Rectal smooth muscle tissue (tissue), 1 donor: ENCODE data around the gene SIRPB2.

ENCODE experiments used
- H3K27ac ChIP-seq: one replicate; pipeline ENCODE4 v1.7.0; 2013; ENCODE audit warnings: low read depth, low read length, inconsistent platforms
- H3K27me3 ChIP-seq: one replicate; pipeline ENCODE4 v1.7.0; 2013; ENCODE audit warnings: low read length; ENCODE audit not compliant: control insufficient read depth, insufficient read depth
- H3K36me3 ChIP-seq: one replicate; pipeline ENCODE4 v1.7.0; 2013; ENCODE audit warnings: low read length; ENCODE audit not compliant: control insufficient read depth, insufficient read depth
- H3K4me1 ChIP-seq: one replicate; pipeline ENCODE4 v1.7.0; 2013; ENCODE audit warnings: low read length; ENCODE audit not compliant: control insufficient read depth, insufficient read depth
- H3K4me3 ChIP-seq: one replicate; pipeline ENCODE4 v1.7.0; 2013; ENCODE audit warnings: low read length
- H3K9ac ChIP-seq: one replicate; pipeline ENCODE4 v1.7.0; 2013; ENCODE audit warnings: low read length

SIRPB2 gene

GRCh38 chr20:1443085-1443484, 48.1 kb downstream of the SIRPB2 start:
- Histone ChIP-seq H3K36me3 (peaks cover 51% of the 10 kb centered on the region), H3K27ac (no peak overlapping the region)

GRCh38 chr20:1442304-1442703, 48.9 kb downstream of the SIRPB2 start:
- peaks cover 48% of the 10 kb centered on the region for H3K36me3 ChIP-seq
- H3K4me1 ChIP-seq, result no peaks in the 10 kb centered on the region
- no peak overlapping the region for H3K4me3 ChIP-seq
- no peak overlapping the region for H3K27ac ChIP-seq
- H3K9ac ChIP-seq, result no peak overlapping the region
- H3K27me3 ChIP-seq, result no peaks in the 10 kb centered on the region

More at GRCh38 chr20:1443085-1443484, 48.1 kb downstream of the SIRPB2 start:
- no peak overlapping the region for H3K4me3 ChIP-seq
- no peaks in the 10 kb centered on the region for H3K4me1 ChIP-seq
- H3K27me3 ChIP-seq, result no peaks in the 10 kb centered on the region
- no peak overlapping the region for H3K9ac ChIP-seq

- Histone ChIP-seq H3K4me1 (no peaks in the 10 kb centered on the region), H3K27ac (no peak overlapping the region), H3K4me3 (no peak overlapping the region), H3K9ac (no peak overlapping the region), H3K27me3 (no peaks in the 10 kb centered on the region), H3K36me3 (peaks cover 38% of the 10 kb centered on the region)
Observed at GRCh38 chr20:1441133-1441532, 50.1 kb downstream of the SIRPB2 start.

GRCh38 chr20:1440024-1440423, 51.2 kb downstream of the SIRPB2 start:
- H3K9ac ChIP-seq, result no peak overlapping the region
- peaks cover 27% of the 10 kb centered on the region for H3K36me3 ChIP-seq
- no peak overlapping the region for H3K27ac ChIP-seq

GRCh38 chr20:1438361-1438760, 52.9 kb downstream of the SIRPB2 start:
- Histone ChIP-seq H3K27me3 (no peaks in the 10 kb centered on the region), H3K27ac (no peak overlapping the region), H3K36me3 (peaks cover 11% of the 10 kb centered on the region), H3K4me3 (no peak overlapping the region), H3K4me1 (no peaks in the 10 kb centered on the region), H3K9ac (no peak overlapping the region)

More at GRCh38 chr20:1440024-1440423, 51.2 kb downstream of the SIRPB2 start:
- no peaks in the 10 kb centered on the region for H3K4me1 ChIP-seq
- H3K4me3 ChIP-seq, result no peak overlapping the region
- no peaks in the 10 kb centered on the region for H3K27me3 ChIP-seq

GRCh38 chr20:1437235-1437904, 53.9 kb downstream of the SIRPB2 start:
- peaks cover 9% of the 10 kb centered on the region for H3K36me3 ChIP-seq
- no peak overlapping the region for H3K9ac ChIP-seq
- no peak overlapping the region for H3K4me3 ChIP-seq
- no peaks in the 10 kb centered on the region for H3K27me3 ChIP-seq
- no peak overlapping the region for H3K27ac ChIP-seq
- H3K4me1 ChIP-seq, result no peaks in the 10 kb centered on the region

GRCh38 chr20:1436263-1436662, 55.0 kb downstream of the SIRPB2 start:
- no peaks in the 10 kb centered on the region for H3K27me3 ChIP-seq
- H3K4me1 ChIP-seq, result no peaks in the 10 kb centered on the region
- H3K9ac ChIP-seq, result no peak overlapping the region
- no peak overlapping the region for H3K27ac ChIP-seq
- H3K36me3 ChIP-seq, result no peaks in the 10 kb centered on the region
- no peak overlapping the region for H3K4me3 ChIP-seq

GRCh38 chr20:1435337-1435699, 55.9 kb downstream of the SIRPB2 start:
- H3K4me3 ChIP-seq, result no peak overlapping the region
- H3K36me3 ChIP-seq, result no peaks in the 10 kb centered on the region
- no peak overlapping the region for H3K27ac ChIP-seq
- H3K4me1 ChIP-seq, result no peaks in the 10 kb centered on the region
- no peaks in the 10 kb centered on the region for H3K27me3 ChIP-seq
- no peak overlapping the region for H3K9ac ChIP-seq

GRCh38 chr20:1434571-1435336, 56.5 kb downstream of the SIRPB2 start:
- Histone ChIP-seq H3K27me3 (no peaks in the 10 kb centered on the region), H3K9ac (no peak overlapping the region), H3K36me3 (no peaks in the 10 kb centered on the region), H3K4me1 (no peaks in the 10 kb centered on the region), H3K4me3 (no peak overlapping the region), H3K27ac (no peak overlapping the region)

- no peak overlapping the region for H3K9ac ChIP-seq
- no peaks in the 10 kb centered on the region for H3K36me3 ChIP-seq
- no peak overlapping the region for H3K4me3 ChIP-seq
- no peaks in the 10 kb centered on the region for H3K4me1 ChIP-seq
- no peak overlapping the region for H3K27ac ChIP-seq
- no peaks in the 10 kb centered on the region for H3K27me3 ChIP-seq
Observed at GRCh38 chr20:1431158-1431557, 60.1 kb downstream of the SIRPB2 start.

GRCh38 chr20:1430004-1430451, 61.2 kb downstream of the SIRPB2 start:
- H3K27ac ChIP-seq, result no peak overlapping the region
- no peak overlapping the region for H3K4me3 ChIP-seq
- H3K27me3 ChIP-seq, result no peaks in the 10 kb centered on the region
- H3K36me3 ChIP-seq, result no peaks in the 10 kb centered on the region
- H3K4me1 ChIP-seq, result no peaks in the 10 kb centered on the region
- H3K9ac ChIP-seq, result no peak overlapping the region

GRCh38 chr20:1429143-1429728, 62.0 kb downstream of the SIRPB2 start:
- Histone ChIP-seq H3K9ac (no peak overlapping the region), H3K27ac (no peak overlapping the region)

More at GRCh38 chr20:1429143-1429728, 62.0 kb downstream of the SIRPB2 start:
- H3K4me1 ChIP-seq, result no peaks in the 10 kb centered on the region
- no peaks in the 10 kb centered on the region for H3K27me3 ChIP-seq
- H3K4me3 ChIP-seq, result no peak overlapping the region
- H3K36me3 ChIP-seq, result no peaks in the 10 kb centered on the region
